Neural progenitor cell (in vitro differentiated cells): ENCODE measurements around the gene TM9SF3.
A peak's percentile ranks its signal among the peaks of the same experiment; 100 is the strongest.

Source experiments
- EZH2 ChIP-seq: fragments of 200-600 bp; sonication (generic); IDR thresholded peaks from 2 replicates; pipeline ENCODE4 v1.6.1; 2017; ENCODE audit warnings: antibody characterized with exemption, mild to moderate bottlenecking, moderate library complexity
- EZH2phosphoT487 ChIP-seq: fragments of 200-600 bp; sonication (generic); IDR thresholded peaks from 2 replicates; pipeline ENCODE4 v1.6.1; 2017; ENCODE audit warnings: antibody characterized with exemption
- TF ChIP-seq, protein P1 (sequence below): fragments of 200-600 bp; sonication (generic); IDR thresholded peaks from 2 replicates; pipeline ENCODE4 v1.5.1; 2017; ENCODE audit warnings: antibody characterized with exemption, mild to moderate bottlenecking

DNA sequence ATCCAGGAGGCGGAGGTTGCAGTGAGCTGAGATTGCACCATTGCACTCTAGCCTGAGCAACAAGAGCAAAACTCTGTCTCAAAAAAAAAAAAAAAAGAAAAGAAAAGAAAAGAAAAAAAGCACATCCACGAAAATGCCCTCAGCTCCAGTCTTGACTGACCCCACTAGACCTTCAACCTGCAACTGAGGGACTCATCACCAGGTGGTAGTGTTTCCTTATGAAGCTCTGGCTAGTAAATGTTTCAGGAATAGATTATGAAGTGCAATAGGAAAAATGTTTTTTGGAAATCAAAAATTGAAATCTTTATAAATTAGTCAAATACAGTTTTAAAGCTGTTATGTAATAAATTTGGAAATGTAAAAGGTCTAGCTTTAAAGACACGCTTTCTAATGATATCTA lies 95.5 kb downstream of the TM9SF3 start:
- TF ChIP-seq, protein P1, sequence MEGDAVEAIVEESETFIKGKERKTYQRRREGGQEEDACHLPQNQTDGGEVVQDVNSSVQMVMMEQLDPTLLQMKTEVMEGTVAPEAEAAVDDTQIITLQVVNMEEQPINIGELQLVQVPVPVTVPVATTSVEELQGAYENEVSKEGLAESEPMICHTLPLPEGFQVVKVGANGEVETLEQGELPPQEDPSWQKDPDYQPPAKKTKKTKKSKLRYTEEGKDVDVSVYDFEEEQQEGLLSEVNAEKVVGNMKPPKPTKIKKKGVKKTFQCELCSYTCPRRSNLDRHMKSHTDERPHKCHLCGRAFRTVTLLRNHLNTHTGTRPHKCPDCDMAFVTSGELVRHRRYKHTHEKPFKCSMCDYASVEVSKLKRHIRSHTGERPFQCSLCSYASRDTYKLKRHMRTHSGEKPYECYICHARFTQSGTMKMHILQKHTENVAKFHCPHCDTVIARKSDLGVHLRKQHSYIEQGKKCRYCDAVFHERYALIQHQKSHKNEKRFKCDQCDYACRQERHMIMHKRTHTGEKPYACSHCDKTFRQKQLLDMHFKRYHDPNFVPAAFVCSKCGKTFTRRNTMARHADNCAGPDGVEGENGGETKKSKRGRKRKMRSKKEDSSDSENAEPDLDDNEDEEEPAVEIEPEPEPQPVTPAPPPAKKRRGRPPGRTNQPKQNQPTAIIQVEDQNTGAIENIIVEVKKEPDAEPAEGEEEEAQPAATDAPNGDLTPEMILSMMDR: peak; percentile 37
- TF ChIP-seq EZH2phosphoT487 (no peak), EZH2 (no peak)
